ENCODE measurements around the gene SLC35E1. TPM values are rescaled to one million over a fixed set of nuclear protein-coding genes. Genes with fewer than 3 reads are reported as not detected.
"Not testable (repeated sequence)": the region's sequence is repeated elsewhere in the genome, so short reads cannot be mapped to it uniquely, and the experiment has no call there.

Gene SLC35E1
- total RNA-seq, 1 donor from 2014 or later, result 26.8 TPM

GRCh38 chr19:16518483-16519229 is 53.6 kb downstream of the SLC35E1 start:
- intact Hi-C loops (cut with micrococcal nuclease), result no loop called here
- H3K9me3 ChIP-seq (replicated peaks), result no peaks in the 10 kb centered on the region
- no peak overlapping the region for H3K4me3 ChIP-seq
- no peak for TF ChIP-seq CTCF (IDR thresholded peaks at IDR 0.05; ENCODE audit: borderline replicate concordance)
- no peak overlapping the region for H3K27ac ChIP-seq (replicated peaks)
- DNase-seq, result no peak
- no peaks in the 10 kb centered on the region for H3K4me1 ChIP-seq
- peaks cover 87% of the 10 kb centered on the region for H3K36me3 ChIP-seq
- H3K27me3 ChIP-seq (ENCODE audit: low read depth), result no peaks in the 10 kb centered on the region

- no peak overlapping the region for H3K4me3 ChIP-seq
- intact Hi-C loops (cut with micrococcal nuclease), result no loop called here
- H3K27ac ChIP-seq (replicated peaks), result no peak overlapping the region
- DNase-seq, result no peak
- no peaks in the 10 kb centered on the region for H3K4me1 ChIP-seq
- no peaks in the 10 kb centered on the region for H3K9me3 ChIP-seq (replicated peaks)
- peaks cover 87% of the 10 kb centered on the region for H3K36me3 ChIP-seq
- H3K27me3 ChIP-seq (ENCODE audit: low read depth), result no peaks in the 10 kb centered on the region
- TF ChIP-seq CTCF (IDR thresholded peaks at IDR 0.05; ENCODE audit: borderline replicate concordance), result no peak
These were observed 54.2 kb downstream of the SLC35E1 start for GRCh38 chr19:16518061-16518460.

GRCh38 chr19:16516923-16517610 is 55.1 kb downstream of the SLC35E1 start:
- no peak for DNase-seq
- H3K4me1 ChIP-seq, result no peaks in the 10 kb centered on the region
- peaks cover 88% of the 10 kb centered on the region for H3K36me3 ChIP-seq
- H3K27me3 ChIP-seq (ENCODE audit: low read depth), result no peaks in the 10 kb centered on the region
- intact Hi-C loops (cut with micrococcal nuclease), result no loop called here
- H3K4me3 ChIP-seq, result no peak overlapping the region
- no peaks in the 10 kb centered on the region for H3K9me3 ChIP-seq (replicated peaks)
- H3K27ac ChIP-seq (replicated peaks), result no peak overlapping the region
- no peak for TF ChIP-seq CTCF (IDR thresholded peaks at IDR 0.05; ENCODE audit: borderline replicate concordance)

GRCh38 chr19:16516381-16516780 is 55.8 kb downstream of the SLC35E1 start:
- DNase-seq, result no peak
- no peak for TF ChIP-seq CTCF (IDR thresholded peaks at IDR 0.05; ENCODE audit: borderline replicate concordance)
- intact Hi-C loops (cut with micrococcal nuclease), result no loop called here

GRCh38 chr19:16514383-16515019 is 57.7 kb downstream of the SLC35E1 start:
- H3K27ac ChIP-seq (replicated peaks), result no peak overlapping the region
- H3K4me3 ChIP-seq, result no peak overlapping the region
- peaks cover 4% of the 10 kb centered on the region for H3K4me1 ChIP-seq
- no peak for DNase-seq
- no peaks in the 10 kb centered on the region for H3K9me3 ChIP-seq (replicated peaks)
- peaks cover 80% of the 10 kb centered on the region for H3K36me3 ChIP-seq
- no peak for TF ChIP-seq CTCF (IDR thresholded peaks at IDR 0.05; ENCODE audit: borderline replicate concordance)
- H3K27me3 ChIP-seq (ENCODE audit: low read depth), result no peaks in the 10 kb centered on the region
- intact Hi-C loops (cut with micrococcal nuclease), result no loop called here

More at GRCh38 chr19:16516381-16516780, 55.8 kb downstream of the SLC35E1 start:
- no peak overlapping the region for H3K4me3 ChIP-seq
- H3K27ac ChIP-seq (replicated peaks), result no peak overlapping the region
- H3K9me3 ChIP-seq (replicated peaks), result no peaks in the 10 kb centered on the region
- H3K27me3 ChIP-seq (ENCODE audit: low read depth), result no peaks in the 10 kb centered on the region
- H3K4me1 ChIP-seq, result no peaks in the 10 kb centered on the region
- H3K36me3 ChIP-seq, result peaks cover 82% of the 10 kb centered on the region

GRCh38 chr19:16512611-16513010 is 59.6 kb downstream of the SLC35E1 start:
- DNase-seq; H3K27ac ChIP-seq (replicated peaks); H3K4me1 ChIP-seq; H3K9me3 ChIP-seq (replicated peaks); H3K27me3 ChIP-seq (ENCODE audit: low read depth); intact Hi-C loops (cut with micrococcal nuclease); H3K4me3 ChIP-seq: not testable (repeated sequence)
- peaks cover 65% of the 10 kb centered on the region for H3K36me3 ChIP-seq

All from left ventricle myocardium inferior (tissue), 1 donor.